22Rv1 (cell line): Measurements from ENCODE around the gene DSP.

Source experiments
- ZFX ChIP-seq: fragments of 450-650 bp; IDR thresholded peaks from 2 replicates; pipeline ENCODE4 v1.6.1; 2017; ENCODE audit warnings: antibody characterized with exemption, borderline replicate concordance
- TF ChIP-seq, protein P1 (sequence below): fragments of 450-650 bp; IDR thresholded peaks from 2 replicates; pipeline ENCODE4 v1.5.1; 2017; ENCODE audit warnings: mild to moderate bottlenecking

- TF ChIP-seq, protein P1, sequence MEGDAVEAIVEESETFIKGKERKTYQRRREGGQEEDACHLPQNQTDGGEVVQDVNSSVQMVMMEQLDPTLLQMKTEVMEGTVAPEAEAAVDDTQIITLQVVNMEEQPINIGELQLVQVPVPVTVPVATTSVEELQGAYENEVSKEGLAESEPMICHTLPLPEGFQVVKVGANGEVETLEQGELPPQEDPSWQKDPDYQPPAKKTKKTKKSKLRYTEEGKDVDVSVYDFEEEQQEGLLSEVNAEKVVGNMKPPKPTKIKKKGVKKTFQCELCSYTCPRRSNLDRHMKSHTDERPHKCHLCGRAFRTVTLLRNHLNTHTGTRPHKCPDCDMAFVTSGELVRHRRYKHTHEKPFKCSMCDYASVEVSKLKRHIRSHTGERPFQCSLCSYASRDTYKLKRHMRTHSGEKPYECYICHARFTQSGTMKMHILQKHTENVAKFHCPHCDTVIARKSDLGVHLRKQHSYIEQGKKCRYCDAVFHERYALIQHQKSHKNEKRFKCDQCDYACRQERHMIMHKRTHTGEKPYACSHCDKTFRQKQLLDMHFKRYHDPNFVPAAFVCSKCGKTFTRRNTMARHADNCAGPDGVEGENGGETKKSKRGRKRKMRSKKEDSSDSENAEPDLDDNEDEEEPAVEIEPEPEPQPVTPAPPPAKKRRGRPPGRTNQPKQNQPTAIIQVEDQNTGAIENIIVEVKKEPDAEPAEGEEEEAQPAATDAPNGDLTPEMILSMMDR = no peak
- no peak for TF ChIP-seq ZFX
Observed at GRCh38 chr6:7617801-7618764, 76.6 kb downstream of the DSP start.
